Ecto neural progenitor cell (in vitro differentiated cells): ENCODE results near the gene CDC42BPG.
A peak's percentile ranks its signal among the peaks of the same experiment; 100 is the strongest.

Source experiments
- DNase-seq: peaks from one replicate; pipeline ENCODE4 v3.0.0-alpha.2; 2018; ENCODE audit warnings: low spot score

Gene CDC42BPG

GRCh38 chr11:64879244-64879900 is 34.9 kb upstream of the CDC42BPG start:
- DNase-seq: no peak

- peak; percentile 99 for DNase-seq
Measured at GRCh38 chr11:64878494-64879243, 34.2 kb upstream of the CDC42BPG start, which contains the start of gene EHD1. TSS of gene EHD1 (minus strand) at chr11:64878621. CDS start at chr11:64878464, 157 bp downstream.

- no peak for DNase-seq
Measured at GRCh38 chr11:64878223-64878493, 33.7 kb upstream of the CDC42BPG start.

- no peak for DNase-seq
Measured at GRCh38 chr11:64877390-64878222, 33.2 kb upstream of the CDC42BPG start.

- DNase-seq: no peak
Measured at GRCh38 chr11:64876835-64877341, 32.4 kb upstream of the CDC42BPG start.

- DNase-seq: no peak
Measured at GRCh38 chr11:64876229-64876750, 31.8 kb upstream of the CDC42BPG start.

GRCh38 chr11:64875369-64876228 is 31.1 kb upstream of the CDC42BPG start:
- DNase-seq: no peak

- DNase-seq: no peak
Measured at GRCh38 chr11:64874308-64875240, 30.1 kb upstream of the CDC42BPG start.

GRCh38 chr11:64872790-64873488 is 28.5 kb upstream of the CDC42BPG start:
- no peak for DNase-seq

GRCh38 chr11:64871492-64871891 is 27.0 kb upstream of the CDC42BPG start:
- no peak for DNase-seq

- no peak for DNase-seq
Measured at GRCh38 chr11:64870893-64871466, 26.5 kb upstream of the CDC42BPG start.

- no peak for DNase-seq
Measured at GRCh38 chr11:64870176-64870892, 25.9 kb upstream of the CDC42BPG start.

GRCh38 chr11:64869571-64870175 is 25.2 kb upstream of the CDC42BPG start:
- no peak for DNase-seq

- no peak for DNase-seq
Measured at GRCh38 chr11:64868904-64869570, 24.6 kb upstream of the CDC42BPG start.

- no peak for DNase-seq
Measured at GRCh38 chr11:64867748-64868462, 23.5 kb upstream of the CDC42BPG start.

- DNase-seq: no peak
Measured at GRCh38 chr11:64866173-64866491, 21.7 kb upstream of the CDC42BPG start.
